Measurements from ENCODE around the gene SLC25A1. TPM values are rescaled to one million over a fixed set of nuclear protein-coding genes. Genes with fewer than 3 reads are reported as not detected.

The SLC25A1 gene
- total and polyA plus RNA-seq, 10 of the 15 experiments (the other 5 are each of a cell fraction or from before 2014, with no cell fraction given), result 2.3 to 79.0 (median 30.3) TPM

DNA sequence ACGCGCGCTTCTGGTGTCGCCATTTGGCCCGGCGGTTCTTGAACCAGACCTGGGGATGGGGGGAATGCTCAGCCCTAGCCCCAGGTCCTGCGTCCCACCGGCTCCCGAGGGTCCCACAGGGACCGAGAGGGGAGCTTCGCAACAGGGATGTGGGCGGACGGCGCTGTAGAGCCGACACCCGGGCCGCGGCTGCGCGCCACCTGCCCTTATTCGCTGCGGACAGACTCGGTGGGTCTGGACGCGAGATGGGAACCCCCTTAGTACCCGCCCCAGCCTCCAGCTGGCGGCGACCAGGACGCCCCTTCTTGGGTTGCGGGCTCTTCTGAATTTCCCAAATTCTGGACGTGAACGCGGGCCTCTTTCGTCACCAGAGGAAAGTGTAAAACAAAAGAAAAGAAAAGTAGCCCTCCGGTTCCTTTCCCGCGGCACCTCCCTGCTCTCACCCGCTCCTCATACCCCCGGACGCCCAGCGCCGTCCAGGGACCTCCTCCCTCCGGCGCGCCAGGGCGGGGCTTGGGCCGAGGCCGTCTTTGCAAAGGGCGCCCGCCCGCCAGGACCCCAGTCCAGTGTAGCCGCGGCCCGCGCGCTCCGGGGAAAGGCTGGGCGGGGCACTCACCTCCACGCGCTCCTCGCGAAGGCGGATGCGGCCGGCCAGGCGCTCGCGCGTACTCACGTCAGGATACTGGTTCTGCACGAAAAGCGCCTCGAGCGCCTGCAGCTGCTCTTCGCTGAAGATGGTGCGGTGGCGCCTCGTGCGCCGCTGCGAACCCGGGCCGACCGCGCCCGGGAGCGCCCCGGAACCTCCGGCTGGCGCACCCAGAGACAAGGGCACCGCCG lies 29.3 kb downstream of the SLC25A1 start:
- H3K27ac ChIP-seq (ENCODE audit: control insufficient read depth, insufficient read depth), result no peak overlapping the region
- no peaks in the 10 kb centered on the region for H3K4me1 ChIP-seq (ENCODE audit: control insufficient read depth, insufficient read depth, low read length)
- H3K4me2 ChIP-seq (ENCODE audit: control insufficient read depth, insufficient read depth), result no peak overlapping the region
- peak; percentile 81 for TF ChIP-seq HDAC6 (IDR thresholded peaks at IDR 0.05; ENCODE audit: unreplicated experiment)
- TF ChIP-seq JUND (IDR thresholded peaks at IDR 0.05; ENCODE audit: low read depth, low read length), result no peak
- ChIA-PET CTCF (no interaction called here), SMC1A (ENCODE audit: uncharacterized antibody, unreplicated experiment) (no interaction called here), POLR2A (no interaction called here), RAD21 (ENCODE audit: unreplicated experiment) (no interaction called here)
- peaks cover 5 to 18% of the 10 kb centered on the region in 2 experiments for H3K27me3 ChIP-seq (replicated peaks in 1 of 2; ENCODE audit: control insufficient read depth in 2 of 2, insufficient read depth in 2 of 2, low read length in 1 of 2)
- H3K9ac ChIP-seq (ENCODE audit: control insufficient read depth, insufficient read depth, low read length), result no peak overlapping the region
- H3K36me3 ChIP-seq (ENCODE audit: control insufficient read depth in 2 of 2, insufficient read depth in 2 of 2, low read length in 1 of 2), result no peaks in the 10 kb centered on the region
- ATAC-seq (no peak), DNase-seq (ENCODE audit: low read depth, low spot score) (no peak), FAIRE-seq (no peak)
- in situ Hi-C loops (cut with MboI) (no loop called here), intact Hi-C loops (cut with micrococcal nuclease; ENCODE audit: unreplicated experiment) (no loop called here)
- no peaks in the 10 kb centered on the region for H3K9me3 ChIP-seq (replicated peaks; ENCODE audit: control insufficient read depth, insufficient read depth, low read length)
- peaks cover 2% of the 10 kb centered on the region for H3K79me2 ChIP-seq (ENCODE audit: control insufficient read depth, insufficient read depth, low read length)
- 35% methylated on average over 81 of the region's 92 CpGs for WGBS (ENCODE audit: insufficient coverage, insufficient replicate concordance, low lambda C conversion rate, missing lambda C conversion rate)
- H2AFZ ChIP-seq (ENCODE audit: control insufficient read depth, low read depth, low read length), result no peak overlapping the region
- no peak overlapping the region for H3K4me3 ChIP-seq
- H4K20me1 ChIP-seq (ENCODE audit: control insufficient read depth, insufficient read depth), result no peaks in the 10 kb centered on the region
- BruUV-seq (replicated peaks), result no TSS peak

GRCh38 chr22:19148417-19149046 lies 30.0 kb downstream of the SLC25A1 start:
- H3K27me3 ChIP-seq (replicated peaks in 1 of 2; ENCODE audit: control insufficient read depth in 2 of 2, insufficient read depth in 2 of 2, low read length in 1 of 2), result peaks cover 5 to 18% of the 10 kb centered on the region in 2 experiments
- no peak overlapping the region for H3K9ac ChIP-seq (ENCODE audit: control insufficient read depth, insufficient read depth, low read length)
- no peaks in the 10 kb centered on the region for H3K4me1 ChIP-seq (ENCODE audit: control insufficient read depth, insufficient read depth, low read length)
- no peak for FAIRE-seq
- WGBS (ENCODE audit: insufficient coverage, insufficient replicate concordance, low lambda C conversion rate, missing lambda C conversion rate), result 52% methylated on average over 28 of the region's 33 CpGs
- ChIA-PET SMC1A (ENCODE audit: uncharacterized antibody, unreplicated experiment) (no interaction called here), RAD21 (ENCODE audit: unreplicated experiment) (no interaction called here), POLR2A (no interaction called here), CTCF (no interaction called here)
- BruUV-seq (replicated peaks), result no TSS peak
- H3K4me3 ChIP-seq, result no peak overlapping the region
- intact Hi-C loops (cut with micrococcal nuclease; ENCODE audit: unreplicated experiment), result no loop called here
- no peak for ATAC-seq
- no peaks in the 10 kb centered on the region for H3K36me3 ChIP-seq (ENCODE audit: control insufficient read depth in 2 of 2, insufficient read depth in 2 of 2, low read length in 1 of 2)
- in situ Hi-C loops (cut with MboI), result no loop called here
- H3K4me2 ChIP-seq (ENCODE audit: control insufficient read depth, insufficient read depth), result no peak overlapping the region
- no peaks in the 10 kb centered on the region for H4K20me1 ChIP-seq (ENCODE audit: control insufficient read depth, insufficient read depth)
- no peaks in the 10 kb centered on the region for H3K9me3 ChIP-seq (replicated peaks; ENCODE audit: control insufficient read depth, insufficient read depth, low read length)
- peaks cover 9% of the 10 kb centered on the region for H3K79me2 ChIP-seq (ENCODE audit: control insufficient read depth, insufficient read depth, low read length)
- no peak for DNase-seq (ENCODE audit: low read depth, low spot score)
- H2AFZ ChIP-seq (ENCODE audit: control insufficient read depth, low read depth, low read length), result no peak overlapping the region
- H3K27ac ChIP-seq (ENCODE audit: control insufficient read depth, insufficient read depth), result no peak overlapping the region
- TF ChIP-seq RAD51 (IDR thresholded peaks at IDR 0.05) (no peak), BCL11A (IDR thresholded peaks at IDR 0.05; ENCODE audit: low read depth, low read length) (no peak), BACH1 (IDR thresholded peaks at IDR 0.05; ENCODE audit: borderline replicate concordance) (no peak), SIN3A (IDR thresholded peaks at IDR 0.05; ENCODE audit: low read depth, low read length) (no peak)
- TF ChIP-seq, protein P1, sequence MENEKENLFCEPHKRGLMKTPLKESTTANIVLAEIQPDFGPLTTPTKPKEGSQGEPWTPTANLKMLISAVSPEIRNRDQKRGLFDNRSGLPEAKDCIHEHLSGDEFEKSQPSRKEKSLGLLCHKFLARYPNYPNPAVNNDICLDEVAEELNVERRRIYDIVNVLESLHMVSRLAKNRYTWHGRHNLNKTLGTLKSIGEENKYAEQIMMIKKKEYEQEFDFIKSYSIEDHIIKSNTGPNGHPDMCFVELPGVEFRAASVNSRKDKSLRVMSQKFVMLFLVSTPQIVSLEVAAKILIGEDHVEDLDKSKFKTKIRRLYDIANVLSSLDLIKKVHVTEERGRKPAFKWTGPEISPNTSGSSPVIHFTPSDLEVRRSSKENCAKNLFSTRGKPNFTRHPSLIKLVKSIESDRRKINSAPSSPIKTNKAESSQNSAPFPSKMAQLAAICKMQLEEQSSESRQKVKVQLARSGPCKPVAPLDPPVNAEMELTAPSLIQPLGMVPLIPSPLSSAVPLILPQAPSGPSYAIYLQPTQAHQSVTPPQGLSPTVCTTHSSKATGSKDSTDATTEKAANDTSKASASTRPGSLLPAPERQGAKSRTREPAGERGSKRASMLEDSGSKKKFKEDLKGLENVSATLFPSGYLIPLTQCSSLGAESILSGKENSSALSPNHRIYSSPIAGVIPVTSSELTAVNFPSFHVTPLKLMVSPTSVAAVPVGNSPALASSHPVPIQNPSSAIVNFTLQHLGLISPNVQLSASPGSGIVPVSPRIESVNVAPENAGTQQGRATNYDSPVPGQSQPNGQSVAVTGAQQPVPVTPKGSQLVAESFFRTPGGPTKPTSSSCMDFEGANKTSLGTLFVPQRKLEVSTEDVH (IDR thresholded peaks at IDR 0.05; ENCODE audit: low read depth, partially characterized antibody), result no peak
- TF ChIP-seq, protein P2, sequence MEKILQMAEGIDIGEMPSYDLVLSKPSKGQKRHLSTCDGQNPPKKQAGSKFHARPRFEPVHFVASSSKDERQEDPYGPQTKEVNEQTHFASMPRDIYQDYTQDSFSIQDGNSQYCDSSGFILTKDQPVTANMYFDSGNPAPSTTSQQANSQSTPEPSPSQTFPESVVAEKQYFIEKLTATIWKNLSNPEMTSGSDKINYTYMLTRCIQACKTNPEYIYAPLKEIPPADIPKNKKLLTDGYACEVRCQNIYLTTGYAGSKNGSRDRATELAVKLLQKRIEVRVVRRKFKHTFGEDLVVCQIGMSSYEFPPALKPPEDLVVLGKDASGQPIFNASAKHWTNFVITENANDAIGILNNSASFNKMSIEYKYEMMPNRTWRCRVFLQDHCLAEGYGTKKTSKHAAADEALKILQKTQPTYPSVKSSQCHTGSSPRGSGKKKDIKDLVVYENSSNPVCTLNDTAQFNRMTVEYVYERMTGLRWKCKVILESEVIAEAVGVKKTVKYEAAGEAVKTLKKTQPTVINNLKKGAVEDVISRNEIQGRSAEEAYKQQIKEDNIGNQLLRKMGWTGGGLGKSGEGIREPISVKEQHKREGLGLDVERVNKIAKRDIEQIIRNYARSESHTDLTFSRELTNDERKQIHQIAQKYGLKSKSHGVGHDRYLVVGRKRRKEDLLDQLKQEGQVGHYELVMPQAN (conservative IDR thresholded peaks at IDR 0.05), result no peak

Data from GM12878 (cell line).